Measurements from ENCODE around the gene USPL1.
"Not testable (repeated sequence)": the region's sequence is repeated elsewhere in the genome, so short reads cannot be mapped to it uniquely, and the experiment has no call there.

Gene USPL1

DNA sequence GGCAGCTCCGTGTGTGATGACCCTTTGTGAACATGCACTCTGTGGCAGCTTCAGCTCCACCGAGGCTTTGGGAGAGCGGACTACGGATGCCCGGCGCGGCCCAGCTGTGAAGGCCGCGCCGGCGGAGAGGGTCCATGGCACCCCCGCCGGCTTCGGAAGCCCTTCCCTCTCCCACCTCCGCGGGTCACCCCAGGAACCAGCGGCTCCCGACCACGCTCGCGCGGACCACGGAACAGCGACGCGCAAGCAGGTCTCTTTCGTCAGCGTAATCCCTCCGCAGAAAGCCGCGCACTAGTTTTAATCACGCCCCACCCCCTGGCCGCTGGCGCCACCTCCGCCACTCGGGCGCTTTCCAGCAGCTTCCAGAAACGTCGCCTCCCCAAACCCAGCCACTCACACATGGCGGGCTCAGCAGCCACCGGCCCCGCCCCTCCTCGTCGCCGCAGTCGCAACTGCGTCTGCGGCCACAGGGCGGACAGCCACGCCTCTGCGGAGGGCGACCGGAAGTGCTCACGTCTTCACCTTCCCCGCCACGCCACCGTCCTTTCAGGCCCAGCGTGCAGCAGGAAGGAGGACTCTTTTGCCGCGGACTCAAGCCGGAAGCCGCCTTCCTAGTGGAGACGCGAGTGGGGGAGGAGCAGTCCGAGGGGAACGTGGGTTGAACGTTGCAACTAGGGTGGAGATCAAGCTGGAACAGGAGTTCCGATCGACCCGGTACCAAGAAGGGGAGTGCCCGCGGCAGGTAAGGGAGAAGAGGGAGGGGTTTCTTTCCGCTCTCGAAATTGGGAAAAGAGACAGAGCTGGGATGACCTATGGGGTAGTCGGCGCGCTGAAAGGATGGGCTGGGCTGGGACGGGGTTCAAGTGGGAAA lies at the start of gene USPL1:
TSS of gene USPL1 (plus strand) at position 606 of the 871 bp plus-strand sequence. CDS start 3,221 bp downstream, outside the sequence.
- DNase-seq (ENCODE audit: low read depth in 2 of 2): peak; percentile 96 to 99

DNA sequence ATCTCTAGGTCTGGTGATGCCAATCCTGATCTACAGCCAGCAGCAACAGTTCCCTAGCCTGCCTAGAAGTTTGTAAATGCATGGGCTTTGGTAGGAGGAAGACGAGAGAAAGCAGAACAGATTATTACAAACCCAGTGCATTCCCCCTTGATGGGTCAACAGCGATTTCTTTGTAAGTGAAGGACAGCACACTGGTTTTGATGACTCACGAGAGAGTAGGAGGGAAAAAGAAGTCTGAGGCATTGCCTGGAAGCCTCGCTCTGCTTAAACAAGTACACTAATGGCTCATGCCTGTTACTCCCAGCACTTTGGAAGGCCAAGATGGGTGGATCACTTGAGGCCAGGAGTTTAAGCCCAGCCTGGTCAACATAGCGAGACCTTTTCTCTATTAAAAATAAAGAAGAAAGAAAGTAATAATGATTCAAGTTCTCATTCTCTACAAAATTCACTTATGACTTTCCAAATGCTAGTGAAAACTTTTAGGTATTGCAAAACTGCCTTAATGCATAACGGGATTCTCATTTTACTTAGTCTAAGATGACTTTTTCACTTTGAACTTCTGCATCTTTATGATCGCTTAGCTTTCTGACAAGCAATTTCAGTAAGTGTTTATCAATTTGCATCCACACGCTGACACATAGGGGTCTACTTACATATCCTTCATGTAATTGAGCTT lies 47.7 kb upstream of the USPL1 start:
- no peak for DNase-seq (ENCODE audit: low read depth in 2 of 2)

- DNase-seq (ENCODE audit: low read depth in 2 of 2): no peak
These were observed 47.0 kb upstream of the USPL1 start for GRCh38 chr13:30570691-30571090.

GRCh38 chr13:30572859-30573275 lies 44.9 kb upstream of the USPL1 start:
- DNase-seq (ENCODE audit: low read depth in 2 of 2): no peak

GRCh38 chr13:30576528-30576927 lies 41.2 kb upstream of the USPL1 start:
- DNase-seq (ENCODE audit: low read depth in 2 of 2): peak in 1 of 2 donors; percentile 34

GRCh38 chr13:30577401-30577852 lies 40.3 kb upstream of the USPL1 start:
- peak; percentile 15 to 30 for DNase-seq (ENCODE audit: low read depth in 2 of 2)

DNA sequence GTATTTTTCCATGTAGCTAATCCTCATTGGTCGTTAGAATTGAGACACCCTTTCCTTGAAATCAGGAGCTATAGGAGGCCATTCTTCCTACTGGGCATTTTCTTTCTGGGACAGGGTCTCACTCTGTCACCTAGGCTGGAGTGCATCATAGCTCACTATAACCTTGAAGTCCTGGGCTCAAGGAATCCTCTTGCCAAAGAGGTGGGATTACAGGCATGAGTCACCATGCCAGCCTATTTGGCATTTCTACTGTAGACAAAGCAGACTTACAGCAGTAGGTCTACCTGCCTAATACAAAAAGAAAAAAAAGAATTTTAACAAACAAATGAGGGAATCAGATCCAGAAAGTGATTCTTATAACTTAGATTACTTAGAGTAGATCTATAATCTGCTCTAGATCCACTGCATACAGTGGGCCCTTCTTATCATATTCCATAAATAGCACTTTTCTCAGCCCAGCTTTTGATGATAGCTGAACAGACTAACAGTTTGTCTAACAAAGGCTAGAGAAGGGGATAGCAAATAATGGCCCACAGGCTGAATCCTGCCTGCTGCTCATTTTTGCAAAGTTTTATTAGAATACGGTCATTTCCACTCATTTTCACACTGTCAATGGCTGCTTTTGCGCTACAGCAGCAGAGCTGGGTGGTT lies 36.7 kb upstream of the USPL1 start:
- DNase-seq (ENCODE audit: low read depth in 2 of 2): no peak

DNA sequence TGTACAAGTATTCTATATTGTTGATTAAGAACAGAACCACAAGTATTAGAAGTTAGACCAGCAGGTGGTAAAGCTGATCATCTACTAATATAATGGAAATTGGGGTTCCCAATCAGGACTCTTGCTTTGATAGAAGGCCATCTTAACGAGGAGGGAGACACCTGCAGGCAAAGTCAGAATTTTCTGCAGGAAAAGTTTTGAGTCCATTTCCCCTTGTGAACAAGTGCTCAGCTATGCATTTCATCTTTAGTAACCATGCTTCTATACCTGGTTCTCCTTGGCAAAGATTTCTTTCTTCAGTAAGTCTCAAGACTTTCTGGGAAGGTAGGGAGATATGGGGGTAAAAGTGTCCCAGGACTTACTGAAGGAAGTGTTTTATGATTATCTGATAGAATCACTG lies 36.1 kb upstream of the USPL1 start:
- DNase-seq (ENCODE audit: low read depth in 2 of 2): no peak

DNA sequence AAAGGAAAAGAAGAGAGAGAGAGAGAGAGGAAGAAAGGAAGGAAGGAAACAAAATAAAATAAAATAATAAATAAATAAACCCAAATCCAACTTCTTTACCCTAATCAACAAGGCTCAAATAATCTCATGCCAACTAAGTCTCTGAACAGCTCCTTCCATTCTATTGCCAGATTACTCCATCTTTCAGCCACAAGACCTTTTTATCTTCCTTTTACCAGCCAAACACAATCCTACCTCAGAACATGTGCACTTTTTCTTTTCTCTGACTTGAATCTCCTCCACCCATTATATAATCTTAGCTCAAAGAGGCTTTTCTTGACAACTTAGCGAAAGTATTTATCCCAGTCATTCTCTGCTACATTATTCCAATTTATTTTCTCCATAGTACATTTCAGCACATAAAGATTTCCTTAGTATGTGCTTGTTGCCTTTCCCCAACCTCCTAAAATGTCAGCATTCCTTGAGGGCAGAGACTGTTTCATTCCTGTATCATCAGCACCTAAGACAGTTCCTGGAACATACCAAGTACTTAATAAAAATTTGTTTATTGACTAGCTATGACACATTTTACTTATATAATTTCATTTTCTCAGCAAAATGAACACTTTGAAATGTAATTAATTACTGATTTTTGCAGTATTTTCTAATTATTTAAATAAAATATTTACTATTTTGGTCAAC lies 33.5 kb upstream of the USPL1 start:
- DNase-seq (ENCODE audit: low read depth in 2 of 2): no peak

- DNase-seq (ENCODE audit: low read depth in 2 of 2): no peak
These were observed 31.9 kb upstream of the USPL1 start for GRCh38 chr13:30585748-30586262.

GRCh38 chr13:30587231-30587630 lies 30.5 kb upstream of the USPL1 start:
- DNase-seq (ENCODE audit: low read depth in 2 of 2): no peak

DNA sequence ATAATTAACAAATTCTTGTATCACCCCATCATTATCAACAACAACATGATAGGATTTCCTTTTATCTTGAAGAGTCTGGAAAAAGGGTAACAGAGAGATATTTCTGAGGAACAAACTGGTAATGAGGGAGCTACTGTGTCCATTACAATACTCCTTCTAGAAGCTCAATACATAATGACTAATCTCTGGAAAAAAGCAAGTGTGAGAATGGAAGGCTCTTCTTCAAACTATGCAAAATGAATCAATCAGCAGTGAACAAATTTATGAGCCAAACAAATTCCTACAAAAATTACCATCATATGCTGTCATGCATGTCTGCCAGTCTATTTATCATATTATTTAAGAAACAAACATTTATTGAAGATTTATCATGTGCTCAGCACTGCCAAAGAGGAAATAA lies 30.0 kb upstream of the USPL1 start:
- DNase-seq (ENCODE audit: low read depth in 2 of 2): no peak

DNA sequence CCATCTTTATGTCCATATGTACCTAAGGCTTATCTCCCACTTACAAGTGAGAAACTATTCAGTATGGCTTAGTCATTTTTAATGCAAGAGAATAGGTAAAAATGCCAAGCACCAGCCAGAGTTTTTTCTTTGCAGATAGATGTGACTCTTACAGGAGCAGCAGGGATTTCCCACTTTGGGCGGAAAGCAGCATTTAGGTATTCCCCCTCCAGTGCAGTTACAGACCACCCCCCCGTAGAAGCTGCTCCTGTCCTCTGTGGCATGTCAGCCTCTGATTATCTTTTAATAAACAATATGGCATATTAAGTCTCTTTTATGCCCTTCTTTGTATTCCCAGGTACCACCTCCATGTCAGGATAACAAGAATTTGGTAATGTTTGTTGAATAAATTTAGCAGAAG lies 24.7 kb upstream of the USPL1 start:
- DNase-seq (ENCODE audit: low read depth in 2 of 2): no peak

- no peak for DNase-seq (ENCODE audit: low read depth in 2 of 2)
These were observed 17.2 kb upstream of the USPL1 start for GRCh38 chr13:30600496-30600895.

GRCh38 chr13:30601836-30602235 lies 15.9 kb upstream of the USPL1 start:
- no peak for DNase-seq (ENCODE audit: low read depth in 2 of 2)

DNA sequence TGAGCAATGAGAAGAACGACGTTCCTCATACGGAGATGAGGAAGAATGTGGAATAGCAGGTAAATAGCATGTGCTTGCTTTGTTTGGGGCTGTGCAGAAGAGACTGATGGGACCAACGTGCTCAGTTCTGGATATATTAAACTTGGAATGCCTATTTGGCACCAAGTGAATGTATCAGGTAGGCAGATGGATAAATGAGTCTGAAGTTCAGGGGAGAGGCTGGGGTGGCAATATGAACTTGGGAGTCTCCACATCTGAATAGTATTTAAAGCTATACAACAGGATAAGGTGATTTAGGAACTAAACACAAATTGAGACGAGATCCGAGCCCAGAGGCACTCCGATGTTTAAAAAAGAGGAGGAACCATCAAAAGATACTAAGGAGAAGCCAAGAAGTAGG lies 12.7 kb upstream of the USPL1 start:
- DNase-seq (ENCODE audit: low read depth in 2 of 2): no peak

DNA sequence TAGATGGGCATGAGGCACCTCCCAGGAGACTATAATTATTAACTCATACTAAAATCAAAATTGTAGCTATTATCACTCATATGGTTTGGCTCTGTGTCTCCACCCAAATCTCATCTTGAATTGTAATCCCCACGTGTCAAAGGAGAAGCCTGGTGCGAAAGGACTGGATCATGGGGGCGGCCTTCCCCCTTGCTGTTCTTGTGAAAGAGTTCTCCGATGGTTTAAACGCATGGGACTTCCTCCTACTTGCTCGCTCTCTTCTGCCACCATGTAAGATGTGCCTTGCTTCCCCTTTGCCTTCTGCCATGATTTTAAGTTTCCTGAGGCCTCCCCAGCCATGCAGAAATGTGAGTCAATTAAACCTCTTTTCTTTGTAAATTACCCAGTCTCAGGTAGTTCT lies 10.5 kb upstream of the USPL1 start:
- not testable (repeated sequence) for DNase-seq (ENCODE audit: low read depth in 2 of 2)

- peak; percentile 12 to 33 for DNase-seq (ENCODE audit: low read depth in 2 of 2)
These were observed 9.8 kb upstream of the USPL1 start for GRCh38 chr13:30607908-30608307.

GRCh38 chr13:30608364-30608763 lies 9.4 kb upstream of the USPL1 start:
- DNase-seq (ENCODE audit: low read depth in 2 of 2): no peak

GRCh38 chr13:30610311-30610710 lies 7.4 kb upstream of the USPL1 start:
- DNase-seq (ENCODE audit: low read depth in 2 of 2): no peak

GRCh38 chr13:30615481-30615865 lies 2.2 kb upstream of the USPL1 start:
- no peak for DNase-seq (ENCODE audit: low read depth in 2 of 2)

Data from stimulated activated CD4-positive, alpha-beta T cell treated with anti-CD3 and anti-CD28 coated beads, Interleukin-4, amount 100 ng/mL, for 48 hours (primary cell).